Islet of Langerhans (tissue), 1 donor: ENCODE measurements around the gene DSC1.
"Not testable (repeated sequence)": the region's sequence is repeated elsewhere in the genome, so short reads cannot be mapped to it uniquely, and the experiment has no call there.

Experiments
- FAIRE-seq: peaks from one replicate; lab custom pipeline; 2011; peaks lifted over from hg19 to GRCh38; lab: Jason Lieb, UNC

The DSC1 gene, protein sequence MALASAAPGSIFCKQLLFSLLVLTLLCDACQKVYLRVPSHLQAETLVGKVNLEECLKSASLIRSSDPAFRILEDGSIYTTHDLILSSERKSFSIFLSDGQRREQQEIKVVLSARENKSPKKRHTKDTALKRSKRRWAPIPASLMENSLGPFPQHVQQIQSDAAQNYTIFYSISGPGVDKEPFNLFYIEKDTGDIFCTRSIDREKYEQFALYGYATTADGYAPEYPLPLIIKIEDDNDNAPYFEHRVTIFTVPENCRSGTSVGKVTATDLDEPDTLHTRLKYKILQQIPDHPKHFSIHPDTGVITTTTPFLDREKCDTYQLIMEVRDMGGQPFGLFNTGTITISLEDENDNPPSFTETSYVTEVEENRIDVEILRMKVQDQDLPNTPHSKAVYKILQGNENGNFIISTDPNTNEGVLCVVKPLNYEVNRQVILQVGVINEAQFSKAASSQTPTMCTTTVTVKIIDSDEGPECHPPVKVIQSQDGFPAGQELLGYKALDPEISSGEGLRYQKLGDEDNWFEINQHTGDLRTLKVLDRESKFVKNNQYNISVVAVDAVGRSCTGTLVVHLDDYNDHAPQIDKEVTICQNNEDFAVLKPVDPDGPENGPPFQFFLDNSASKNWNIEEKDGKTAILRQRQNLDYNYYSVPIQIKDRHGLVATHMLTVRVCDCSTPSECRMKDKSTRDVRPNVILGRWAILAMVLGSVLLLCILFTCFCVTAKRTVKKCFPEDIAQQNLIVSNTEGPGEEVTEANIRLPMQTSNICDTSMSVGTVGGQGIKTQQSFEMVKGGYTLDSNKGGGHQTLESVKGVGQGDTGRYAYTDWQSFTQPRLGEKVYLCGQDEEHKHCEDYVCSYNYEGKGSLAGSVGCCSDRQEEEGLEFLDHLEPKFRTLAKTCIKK

DNA sequence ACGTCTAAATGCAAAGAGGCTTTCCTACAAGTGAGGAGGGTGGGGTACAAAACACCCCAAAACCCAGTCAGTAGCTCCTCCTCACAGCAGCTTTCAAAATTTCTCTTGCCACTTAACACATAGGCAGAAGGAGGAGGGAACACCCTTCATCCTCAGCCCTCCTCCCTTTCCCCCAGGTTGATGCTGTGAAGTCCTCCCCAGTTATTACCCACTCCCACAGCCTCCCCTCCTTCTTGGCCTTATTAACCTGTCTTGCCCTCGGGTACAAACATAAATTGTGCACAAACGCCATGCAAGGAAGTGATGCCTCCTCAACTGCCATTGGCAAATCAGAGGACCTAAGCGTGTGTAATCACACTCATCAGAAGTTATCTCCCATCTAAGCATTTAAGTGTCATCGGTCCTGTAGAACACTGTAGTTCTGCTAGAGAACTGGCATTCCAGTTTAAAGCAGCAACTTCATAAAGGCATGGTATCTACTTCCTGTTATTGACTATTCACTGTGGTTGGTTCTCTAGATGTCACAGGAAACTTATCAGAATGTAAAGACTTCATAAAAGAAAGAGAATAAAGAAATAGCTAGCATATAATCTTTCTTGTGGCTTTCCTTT, at the start of gene DSC1:
Gene DSC1 (minus strand): TSS at position 32 of the 611 bp plus-strand sequence. CDS start 262 bp downstream, outside the sequence.
- no peak for FAIRE-seq

DNA sequence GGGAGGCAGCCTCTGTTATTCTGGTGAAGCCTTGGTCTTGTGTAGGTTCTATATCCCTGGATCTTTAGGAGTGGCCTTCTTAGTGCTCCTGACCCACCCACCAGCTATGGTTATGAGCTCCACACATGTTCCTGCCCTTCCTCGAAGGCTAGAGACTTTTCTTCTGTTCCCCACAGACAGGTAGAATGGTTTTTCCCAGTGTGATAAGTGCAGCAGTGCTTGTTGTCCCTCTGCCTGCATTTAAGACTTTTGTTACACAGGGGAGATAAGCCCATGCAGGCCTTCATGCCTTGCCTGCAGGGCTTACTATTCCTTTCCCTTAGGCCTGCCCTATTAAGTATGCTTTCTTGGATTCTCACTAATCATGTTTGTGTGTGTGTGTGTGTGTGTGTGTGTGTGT, 48.4 kb upstream of the DSC1 start:
- FAIRE-seq: no peak

DNA sequence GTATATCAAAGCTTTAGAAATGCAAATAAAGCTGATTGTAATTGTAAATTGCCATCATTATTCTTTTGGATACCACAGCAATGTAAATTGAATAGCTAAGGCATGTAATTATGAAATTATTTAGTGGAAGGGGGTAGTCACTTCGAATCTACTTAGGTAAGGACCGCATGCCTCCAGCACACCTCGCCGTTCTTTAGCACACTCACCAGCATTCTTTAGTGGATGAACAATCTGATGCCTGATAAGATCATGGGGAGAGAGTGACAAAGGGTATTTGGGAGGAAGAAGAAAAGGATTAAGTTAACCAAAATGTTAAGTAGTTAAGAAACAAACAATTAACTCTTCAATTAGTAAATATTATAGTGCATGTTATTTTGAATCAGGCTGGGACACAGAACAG, 46.4 kb upstream of the DSC1 start:
- FAIRE-seq: no peak

DNA sequence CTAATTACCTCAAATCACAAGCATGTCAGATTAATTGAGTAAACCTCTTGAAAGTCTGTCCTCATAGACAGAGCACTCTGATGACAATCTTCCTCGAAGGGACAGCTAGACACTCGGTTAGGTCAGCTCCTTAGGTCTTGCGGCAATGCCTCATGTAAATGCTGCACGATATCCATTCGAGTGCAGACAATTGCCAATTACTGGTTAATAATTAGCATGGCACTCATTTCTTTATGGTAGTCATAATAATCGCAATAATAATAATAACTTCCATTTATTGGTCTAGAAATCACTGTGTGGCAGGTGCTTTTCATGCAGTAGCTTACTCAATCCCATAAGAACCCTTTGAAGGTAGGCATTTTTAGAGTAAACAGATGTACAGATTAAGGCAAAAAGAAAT, 44.7 kb upstream of the DSC1 start:
- no peak for FAIRE-seq

DNA sequence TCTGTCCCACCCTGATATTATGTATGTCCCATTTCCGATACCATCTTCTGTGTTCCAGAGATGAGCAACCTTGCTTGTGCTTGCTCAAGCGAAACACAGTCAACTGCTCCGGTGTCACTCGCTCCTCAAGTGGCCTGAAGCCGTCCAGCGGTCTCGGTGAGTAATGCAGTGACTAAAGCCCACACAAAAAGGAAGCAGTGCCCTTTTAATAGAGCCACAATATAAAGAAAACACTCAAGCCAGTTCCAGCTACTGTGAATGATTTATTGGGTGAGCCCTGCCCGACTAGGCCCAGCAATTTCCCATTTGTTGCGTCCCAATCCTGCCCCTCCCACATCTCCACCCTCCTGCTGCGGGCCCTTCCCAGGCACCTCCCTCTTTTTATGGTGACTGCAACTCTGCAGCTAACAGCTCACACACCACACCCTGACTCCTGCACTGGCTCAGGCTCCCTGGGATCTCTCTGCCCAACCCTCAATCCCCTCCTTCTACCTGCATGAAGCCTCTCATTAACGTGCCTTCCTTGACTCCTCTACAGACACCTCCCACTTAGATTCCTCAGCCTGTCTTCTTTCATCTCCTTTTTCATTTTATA, 44.2 kb upstream of the DSC1 start:
- no peak for FAIRE-seq

DNA sequence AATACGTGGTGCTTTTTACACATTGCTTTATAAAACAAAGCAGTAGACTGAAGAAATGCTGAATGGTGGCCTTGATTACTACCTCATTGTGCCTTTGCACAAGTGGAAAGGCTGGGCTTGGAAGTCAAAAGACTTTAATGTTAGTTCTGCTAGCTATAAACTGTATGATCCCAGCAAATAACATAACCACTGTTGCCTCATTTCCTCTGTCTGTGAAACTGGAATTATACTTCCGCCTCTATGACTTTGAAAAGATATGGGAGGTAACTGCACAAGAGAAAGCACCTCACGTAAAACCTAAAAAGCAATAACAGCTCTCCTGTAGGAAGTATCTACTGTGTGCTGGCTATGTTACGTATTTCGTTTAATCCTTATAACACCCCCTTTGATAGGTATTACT, 43.4 kb upstream of the DSC1 start:
- no peak for FAIRE-seq

DNA sequence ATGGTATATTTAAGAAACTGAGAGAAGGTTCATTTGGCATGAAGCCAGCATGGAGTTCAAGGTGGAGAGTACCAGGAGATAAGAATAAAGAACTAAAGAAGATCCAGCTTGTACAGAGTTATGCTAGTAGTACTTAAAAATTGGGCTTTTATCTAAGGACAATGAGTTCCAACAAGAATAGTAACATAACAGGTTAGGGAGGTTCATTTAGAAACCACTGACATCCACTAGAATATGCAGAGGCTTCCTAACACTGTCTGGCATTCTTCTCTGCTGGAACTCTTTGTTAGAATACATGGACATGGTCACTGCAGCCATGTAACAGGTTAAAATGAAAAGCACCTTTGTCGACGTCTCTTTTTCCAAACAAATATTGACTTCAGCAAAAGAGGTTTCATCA, 42.6 kb upstream of the DSC1 start:
- no peak for FAIRE-seq

DNA sequence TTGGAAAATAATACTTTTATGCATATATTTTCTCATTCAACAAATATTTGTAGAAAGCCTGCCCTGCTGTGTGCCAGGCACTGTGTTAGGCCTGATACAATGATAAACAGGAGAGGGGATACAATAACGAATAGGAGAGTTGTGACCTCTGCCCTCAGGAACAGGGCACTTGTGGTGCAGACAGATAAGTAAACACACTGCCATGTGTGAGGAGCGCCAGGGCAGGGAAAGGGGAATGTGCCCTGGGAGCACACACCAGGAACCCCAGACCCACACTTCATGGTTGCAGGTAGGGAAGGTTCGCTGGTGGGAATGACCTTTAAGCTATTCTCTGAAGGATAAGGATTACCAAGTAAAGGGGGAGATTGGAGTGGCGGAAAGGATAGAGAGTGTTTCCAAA, 42.2 kb upstream of the DSC1 start:
- FAIRE-seq: no peak

DNA sequence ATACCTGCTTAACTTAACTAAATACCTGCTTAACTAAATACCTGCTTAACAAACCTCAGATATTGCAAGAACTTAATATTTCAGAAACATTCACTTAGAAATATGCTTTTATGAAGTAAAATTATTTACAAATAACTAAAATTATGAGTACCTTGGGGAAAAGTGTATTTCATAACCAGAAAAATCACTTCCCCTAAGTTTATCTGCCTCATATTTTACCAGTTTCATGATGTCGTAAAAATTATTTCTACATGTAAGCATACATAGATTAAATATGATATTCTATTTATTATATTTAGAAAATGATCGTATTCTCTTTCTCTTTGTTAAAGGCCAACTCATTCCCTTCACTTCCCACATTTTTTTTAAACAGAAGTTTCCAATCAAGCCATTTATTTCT, 41.5 kb upstream of the DSC1 start:
- no peak for FAIRE-seq

DNA sequence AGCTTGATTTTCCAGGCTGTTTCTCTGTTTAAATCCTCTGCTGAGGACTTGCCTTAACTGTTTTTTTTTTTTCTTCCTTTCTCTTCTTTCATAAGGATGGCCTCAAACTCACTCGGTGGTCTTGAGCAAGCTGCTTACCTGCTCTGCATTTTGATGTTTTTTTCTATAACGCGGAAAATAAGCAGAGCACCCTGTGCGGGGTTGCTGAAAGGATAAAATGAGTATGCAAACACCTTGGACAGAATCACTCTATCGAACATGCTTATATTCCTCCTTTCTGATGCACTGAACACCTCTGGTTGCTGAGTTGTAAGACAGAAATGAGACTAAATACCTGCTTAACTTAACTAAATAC, 41.1 kb upstream of the DSC1 start:
- no peak for FAIRE-seq

DNA sequence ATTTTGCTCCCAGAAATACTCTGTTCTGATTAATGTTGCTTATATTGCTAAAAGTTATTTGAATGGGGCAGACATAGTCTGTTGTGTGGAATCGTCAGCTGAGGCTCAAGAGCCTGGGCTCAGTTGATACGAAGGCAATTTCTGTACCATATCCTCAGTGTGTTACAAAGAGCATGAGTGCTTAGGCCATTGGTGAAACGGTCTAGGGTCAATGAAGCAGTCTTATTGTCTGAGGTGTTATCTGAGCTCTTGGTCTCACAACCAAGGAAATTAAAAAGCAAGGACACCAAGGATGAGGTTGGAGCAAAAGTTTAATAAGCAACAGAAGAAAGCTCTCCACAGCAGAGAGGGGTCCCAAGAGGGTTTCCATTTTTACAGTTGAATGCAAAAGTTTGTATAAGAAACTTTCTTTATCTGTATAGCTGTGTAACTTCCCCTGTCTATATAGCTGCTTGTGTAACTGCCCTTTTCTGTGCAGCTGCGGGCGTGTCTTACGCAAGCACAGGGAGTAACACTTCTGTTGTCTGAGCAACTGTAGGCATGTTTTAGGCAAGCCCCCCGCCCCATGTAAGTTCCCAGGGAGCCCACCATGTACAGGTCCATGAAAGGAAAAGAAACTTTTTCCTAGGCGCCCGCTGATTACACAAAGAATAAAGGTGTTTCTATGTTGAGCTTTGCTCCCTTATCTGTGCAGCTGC, 40.6 kb upstream of the DSC1 start:
- FAIRE-seq: no peak

DNA sequence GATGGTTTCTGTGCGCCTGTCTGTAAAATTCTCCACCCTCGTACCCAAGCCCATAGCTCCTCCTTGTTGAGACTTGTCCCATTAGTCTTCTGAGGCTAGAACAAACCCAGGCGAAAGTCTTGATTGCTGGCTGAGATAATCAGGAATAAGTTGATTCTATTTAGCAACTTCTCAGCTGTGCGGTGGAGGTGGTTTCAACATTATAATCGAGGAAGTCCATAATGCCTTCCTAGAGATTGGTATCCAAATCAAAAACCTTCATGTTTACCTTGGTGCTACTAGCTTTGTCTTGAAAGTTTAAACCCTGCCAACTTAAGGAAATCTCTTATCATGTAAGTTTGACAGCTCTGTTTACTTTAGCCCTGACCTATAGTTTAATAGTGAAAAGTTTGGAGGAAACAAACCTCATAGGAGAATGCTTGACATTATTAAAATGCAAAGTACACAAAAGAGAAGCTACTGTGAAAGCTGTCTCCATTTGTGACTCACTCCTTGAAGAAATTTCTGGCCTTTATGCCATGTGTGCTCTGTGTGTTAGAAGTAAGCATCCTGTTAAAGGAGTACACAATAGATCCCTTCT, 36.6 kb upstream of the DSC1 start:
- no peak for FAIRE-seq

DNA sequence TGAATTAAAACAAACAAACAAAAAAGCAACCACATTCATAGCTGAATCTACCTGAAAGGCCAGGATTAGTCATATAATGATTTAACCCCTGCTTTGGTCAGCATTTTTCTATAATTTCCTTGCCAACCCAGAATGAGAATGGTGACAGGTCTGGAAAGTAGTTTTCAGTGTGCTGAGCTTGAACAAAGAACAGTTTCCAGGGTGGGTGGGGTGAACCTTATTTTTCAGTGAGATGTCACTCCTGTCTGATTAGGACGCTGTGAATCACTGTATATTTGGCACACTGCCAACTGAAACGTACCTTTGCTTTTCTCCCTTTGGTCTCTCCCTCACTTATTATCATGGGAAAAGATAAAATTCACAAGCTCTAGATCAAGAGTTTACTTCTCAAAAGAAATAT, 35.0 kb upstream of the DSC1 start:
- peak; percentile 68 for FAIRE-seq

DNA sequence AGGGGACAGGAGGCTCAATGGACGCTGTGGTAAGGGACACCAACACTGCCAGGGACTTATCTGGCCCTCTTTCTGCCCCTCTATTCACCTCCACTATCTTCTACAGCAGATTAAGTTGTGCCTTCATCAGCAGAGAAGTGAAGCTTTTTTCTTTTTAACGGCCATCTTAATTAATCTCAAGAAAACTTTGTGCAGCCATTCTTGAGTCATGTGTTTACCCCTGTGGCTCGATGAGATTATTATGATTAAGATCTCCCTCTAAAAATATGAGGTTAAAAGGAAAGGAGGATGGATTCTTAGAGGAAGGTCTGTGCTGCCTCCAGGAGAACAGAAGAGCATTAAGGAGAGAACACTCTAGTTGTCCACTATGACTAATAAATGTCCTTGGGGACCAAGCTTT, 32.4 kb upstream of the DSC1 start:
- FAIRE-seq: no peak

DNA sequence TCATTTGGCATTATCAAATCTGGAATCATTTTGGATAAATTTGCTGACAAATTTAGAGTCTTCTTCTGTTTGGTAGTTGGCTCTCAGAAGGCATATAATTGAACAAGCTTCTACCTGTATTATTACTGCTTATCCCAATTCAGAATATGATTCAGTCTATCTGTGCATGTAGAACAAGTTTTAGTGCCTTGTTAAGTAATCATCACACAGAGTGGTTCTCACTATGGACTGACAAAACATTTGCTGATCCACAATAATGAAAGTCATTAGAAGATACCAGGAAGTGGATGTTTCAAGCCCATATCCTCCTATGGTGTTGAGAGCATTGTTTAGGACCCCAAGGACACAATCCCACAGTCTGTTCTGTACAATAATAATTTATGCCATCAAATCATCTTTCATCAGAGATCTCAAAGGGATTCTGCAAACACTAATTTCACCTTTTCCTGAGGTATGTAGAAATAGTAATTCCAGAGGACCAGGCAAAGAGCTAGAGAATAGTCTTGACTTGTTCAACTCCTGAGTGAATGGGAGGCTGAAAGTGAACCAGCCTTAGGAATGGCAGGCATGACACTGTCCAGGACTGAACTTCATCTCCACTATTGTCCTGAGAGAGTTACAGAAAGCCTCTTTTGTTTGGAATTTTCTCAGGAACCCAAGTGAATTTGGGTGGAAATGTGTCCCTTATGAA, 29.6 kb upstream of the DSC1 start:
- FAIRE-seq: no peak

DNA sequence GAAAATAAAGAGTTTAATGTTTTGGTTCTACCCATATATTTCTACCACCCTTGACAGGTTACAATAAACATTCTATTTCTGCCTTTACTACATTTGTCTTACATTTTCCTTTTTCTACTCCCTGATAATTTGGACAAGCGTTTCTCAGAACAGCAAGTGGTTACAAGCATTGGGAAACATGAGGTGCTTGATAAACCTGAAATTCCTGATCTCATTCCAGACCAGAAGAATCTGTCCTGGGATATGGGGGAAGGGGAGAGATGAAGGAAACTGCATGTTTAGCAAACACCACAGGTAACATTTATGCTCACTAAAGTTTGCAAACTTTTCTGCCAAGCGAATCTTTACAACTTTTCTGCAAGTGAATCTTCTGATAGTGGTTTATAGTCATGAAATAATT, 28.3 kb upstream of the DSC1 start:
- FAIRE-seq: no peak

DNA sequence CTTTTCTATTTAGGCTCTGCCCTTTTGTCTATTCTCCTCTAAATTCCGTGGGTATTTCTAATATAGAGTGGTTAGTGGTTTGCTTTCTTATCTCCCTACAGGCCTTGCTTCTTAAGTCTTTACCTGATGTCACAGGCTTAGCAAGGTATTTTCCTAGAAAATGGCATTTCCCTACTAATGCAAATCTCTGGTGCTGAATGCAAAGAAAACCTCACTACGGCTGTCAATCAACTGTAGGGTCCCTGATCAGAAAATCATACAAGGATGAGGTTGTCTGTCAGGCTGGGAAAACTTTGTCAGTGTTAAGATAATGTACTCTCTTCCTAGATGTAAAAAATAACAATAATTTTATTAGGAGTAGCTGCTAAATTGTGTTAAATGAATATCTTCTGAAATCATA, 27.1 kb upstream of the DSC1 start:
- FAIRE-seq: no peak

DNA sequence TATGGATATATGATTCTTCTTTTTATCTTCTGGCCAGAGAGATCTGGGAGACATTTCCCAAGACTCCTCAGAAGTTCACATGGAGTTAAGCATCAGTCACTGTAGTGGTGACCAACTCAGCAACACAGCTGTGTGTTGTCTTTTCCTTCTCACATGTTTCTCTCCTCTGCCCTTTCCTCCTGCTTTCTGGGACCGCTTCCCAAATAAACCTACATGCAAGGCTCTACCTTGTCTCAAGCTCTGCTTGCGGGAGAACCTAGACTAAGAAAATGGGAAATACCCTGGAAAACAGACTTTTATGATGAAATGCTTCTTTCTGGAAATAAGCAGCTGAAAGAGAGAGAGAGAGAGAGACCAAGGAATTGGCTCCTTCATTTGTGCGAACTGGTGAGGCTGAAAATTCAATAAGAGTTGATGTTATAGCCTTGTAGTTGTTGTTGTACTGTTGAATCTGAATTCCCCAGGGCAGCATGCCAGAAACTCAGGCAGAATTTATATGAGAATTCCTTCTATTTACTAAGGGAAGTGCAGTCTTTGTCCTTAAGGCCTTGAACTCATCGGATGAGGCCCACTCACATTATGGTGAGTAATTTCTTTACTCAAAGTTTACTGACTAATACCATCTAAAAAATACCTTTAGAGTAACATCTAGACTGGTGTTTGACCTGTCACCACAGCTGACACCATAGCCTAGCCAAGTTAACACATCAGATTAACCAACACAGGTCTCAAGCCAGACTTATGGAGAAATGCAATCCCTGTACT, 22.7 kb upstream of the DSC1 start:
- no peak for FAIRE-seq

DNA sequence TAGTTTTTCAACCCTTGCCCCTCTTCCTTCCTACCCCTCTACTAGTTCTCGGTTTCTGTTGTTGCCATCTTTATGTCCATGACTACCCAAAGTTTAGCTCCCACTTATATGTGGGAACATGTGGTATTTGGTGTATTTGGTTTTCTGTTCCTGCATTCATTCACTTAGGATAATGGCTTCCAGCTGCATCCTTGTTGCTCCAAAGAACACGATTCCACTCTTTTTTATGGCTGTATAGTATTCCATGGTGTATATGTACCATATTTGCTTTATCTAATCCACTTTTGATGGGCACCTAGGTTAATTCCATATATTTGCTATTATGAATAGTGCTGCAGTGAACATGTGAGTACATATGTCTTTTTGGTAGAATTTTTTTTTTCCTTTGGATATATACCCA, 20.6 kb upstream of the DSC1 start:
- no peak for FAIRE-seq

DNA sequence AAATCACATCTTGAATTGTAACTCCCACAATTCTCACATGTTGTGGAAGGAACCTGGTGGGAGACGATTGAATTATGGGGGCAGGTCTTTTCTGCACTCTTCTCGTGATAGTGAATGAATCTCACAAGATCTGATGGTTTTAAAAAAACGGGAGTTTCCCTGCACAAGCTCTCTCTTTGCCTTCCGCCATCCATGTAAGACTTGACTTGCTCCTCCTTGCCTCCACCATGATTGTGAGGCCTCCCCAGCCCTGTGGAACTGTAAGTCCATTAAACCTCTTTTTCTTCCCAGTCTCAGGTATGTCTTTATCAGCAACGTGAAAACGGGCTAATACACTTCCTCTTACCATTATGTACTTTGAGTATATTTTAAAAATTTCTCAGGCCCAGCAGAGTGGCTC, 14.7 kb upstream of the DSC1 start:
- not testable (repeated sequence) for FAIRE-seq
